Type B pancreatic cell (in vitro differentiated cells): Measurements from ENCODE around the gene ZNF341. TPM values are rescaled to one million over a fixed set of nuclear protein-coding genes. Genes with fewer than 3 reads are reported as not detected.

Experiments
- DNase-seq: peaks from one replicate; pipeline ENCODE4 v3.0.0; 2021; ENCODE audit warnings: mixed read lengths; ENCODE audit not compliant: unreplicated experiment; ENCODE audit errors: extremely low spot score
- H3K27ac Mint-ChIP-seq: 2 replicates; pipeline ENCODE4 v1.8.0; 2021; ENCODE audit warnings: mild to moderate bottlenecking, mixed read lengths
- H3K27me3 Mint-ChIP-seq: 2 replicates; pipeline ENCODE4 v1.8.0; 2021; ENCODE audit warnings: mixed read lengths
- H3K36me3 Mint-ChIP-seq: 2 replicates; pipeline ENCODE4 v1.8.0; 2021; ENCODE audit warnings: mixed read lengths
- H3K4me1 Mint-ChIP-seq: one replicate; pipeline ENCODE4 v1.8.0; 2021; ENCODE audit warnings: mixed read lengths; ENCODE audit not compliant: unreplicated experiment
- H3K4me3 Mint-ChIP-seq: 2 replicates; pipeline ENCODE4 v1.8.0; 2021; ENCODE audit warnings: mild to moderate bottlenecking, mixed read lengths
- H3K9me3 Mint-ChIP-seq: 2 replicates; pipeline ENCODE4 v1.8.0; 2021; ENCODE audit warnings: mixed read lengths
- total RNA-seq: library from RNA; stranded (reverse); gene quantifications from 2 replicates; pipeline ENCODE4 v1.2.1, GENCODE V29; 2021; ENCODE audit warnings: low replicate concordance
- TF ChIP-seq, protein P1 (sequence below): fragments of 200-600 bp; sonication (generic); conservative IDR thresholded peaks from 2 replicates; pipeline ENCODE4 v1.5.0; 2021; ENCODE audit warnings: antibody characterized with exemption, mild to moderate bottlenecking

Gene ZNF341
- total RNA-seq, 1 donor from 2014 or later = 4.6 TPM

- Mint-ChIP-seq H3K27me3 (no peaks in the 10 kb centered on the region), H3K9me3 (peaks cover 6% of the 10 kb centered on the region), H3K4me1 (no peaks in the 10 kb centered on the region), H3K4me3 (no peak overlapping the region), H3K27ac (no peak overlapping the region), H3K36me3 (peaks cover 18% of the 10 kb centered on the region)
- no peak for DNase-seq
- TF ChIP-seq, protein P1, sequence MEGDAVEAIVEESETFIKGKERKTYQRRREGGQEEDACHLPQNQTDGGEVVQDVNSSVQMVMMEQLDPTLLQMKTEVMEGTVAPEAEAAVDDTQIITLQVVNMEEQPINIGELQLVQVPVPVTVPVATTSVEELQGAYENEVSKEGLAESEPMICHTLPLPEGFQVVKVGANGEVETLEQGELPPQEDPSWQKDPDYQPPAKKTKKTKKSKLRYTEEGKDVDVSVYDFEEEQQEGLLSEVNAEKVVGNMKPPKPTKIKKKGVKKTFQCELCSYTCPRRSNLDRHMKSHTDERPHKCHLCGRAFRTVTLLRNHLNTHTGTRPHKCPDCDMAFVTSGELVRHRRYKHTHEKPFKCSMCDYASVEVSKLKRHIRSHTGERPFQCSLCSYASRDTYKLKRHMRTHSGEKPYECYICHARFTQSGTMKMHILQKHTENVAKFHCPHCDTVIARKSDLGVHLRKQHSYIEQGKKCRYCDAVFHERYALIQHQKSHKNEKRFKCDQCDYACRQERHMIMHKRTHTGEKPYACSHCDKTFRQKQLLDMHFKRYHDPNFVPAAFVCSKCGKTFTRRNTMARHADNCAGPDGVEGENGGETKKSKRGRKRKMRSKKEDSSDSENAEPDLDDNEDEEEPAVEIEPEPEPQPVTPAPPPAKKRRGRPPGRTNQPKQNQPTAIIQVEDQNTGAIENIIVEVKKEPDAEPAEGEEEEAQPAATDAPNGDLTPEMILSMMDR = no peak
Observed at GRCh38 chr20:33761698-33762250, 30.0 kb downstream of the ZNF341 start.

DNA sequence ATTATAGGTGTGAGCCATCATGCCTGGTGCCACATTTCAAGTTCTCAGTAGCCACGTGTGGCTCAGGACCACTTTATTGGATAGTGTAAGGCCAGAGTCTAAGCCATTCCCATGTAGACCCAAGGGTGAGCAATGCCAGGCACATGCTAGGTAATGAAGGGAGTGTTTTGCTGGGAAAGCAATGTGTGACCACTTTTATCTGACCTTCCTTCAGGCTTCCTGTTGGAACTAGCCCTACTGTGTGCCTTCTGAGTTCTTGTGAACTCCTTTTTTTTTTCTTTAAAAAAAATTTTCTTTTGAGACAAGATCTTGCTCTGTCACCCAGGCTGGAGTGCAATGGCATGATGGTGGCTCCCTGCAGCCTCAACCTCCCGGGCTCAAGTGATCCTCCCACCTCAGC, 33.3 kb downstream of the ZNF341 start:
- no peaks in the 10 kb centered on the region for H3K9me3 Mint-ChIP-seq

DNA sequence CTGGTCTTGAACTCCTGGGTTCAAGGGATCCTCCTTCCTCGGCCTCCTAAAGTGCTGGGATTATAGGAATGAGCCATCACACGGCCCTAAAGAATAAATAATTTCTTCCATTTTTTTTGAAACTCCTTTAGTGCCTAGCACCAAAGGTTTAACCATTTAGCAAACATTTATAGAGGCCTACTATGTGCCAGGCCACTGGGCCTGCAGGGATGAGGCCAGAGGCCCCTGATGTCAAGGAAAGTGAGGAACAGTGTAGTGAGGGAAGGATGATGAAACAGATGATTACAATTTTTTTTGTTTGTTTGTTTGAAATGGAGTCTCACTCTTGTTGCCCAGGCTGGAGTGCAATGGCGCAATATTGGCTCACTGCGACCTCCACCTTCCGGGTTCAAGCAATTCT, 33.8 kb downstream of the ZNF341 start:
- H3K9me3 Mint-ChIP-seq = no peaks in the 10 kb centered on the region
- H3K4me1 Mint-ChIP-seq = no peaks in the 10 kb centered on the region
- TF ChIP-seq, protein P1 = no peak
- DNase-seq = no peak
- H3K36me3 Mint-ChIP-seq = peaks cover 10% of the 10 kb centered on the region
- no peak overlapping the region for H3K4me3 Mint-ChIP-seq
- H3K27me3 Mint-ChIP-seq = no peaks in the 10 kb centered on the region
- no peak overlapping the region for H3K27ac Mint-ChIP-seq

More for the DNA sequence above, 33.3 kb downstream of the ZNF341 start:
- TF ChIP-seq, protein P1 = no peak
- Mint-ChIP-seq H3K36me3 (peaks cover 10% of the 10 kb centered on the region), H3K4me3 (no peak overlapping the region), H3K4me1 (no peaks in the 10 kb centered on the region), H3K27me3 (no peaks in the 10 kb centered on the region), H3K27ac (no peak overlapping the region)
- DNase-seq = no peak

GRCh38 chr20:33766686-33767085, 34.9 kb downstream of the ZNF341 start:
- Mint-ChIP-seq H3K4me3 (no peak overlapping the region), H3K36me3 (peaks cover 10% of the 10 kb centered on the region), H3K27me3 (no peaks in the 10 kb centered on the region), H3K9me3 (no peaks in the 10 kb centered on the region), H3K27ac (no peak overlapping the region), H3K4me1 (no peaks in the 10 kb centered on the region)
- no peak for DNase-seq
- TF ChIP-seq, protein P1 = no peak

DNA sequence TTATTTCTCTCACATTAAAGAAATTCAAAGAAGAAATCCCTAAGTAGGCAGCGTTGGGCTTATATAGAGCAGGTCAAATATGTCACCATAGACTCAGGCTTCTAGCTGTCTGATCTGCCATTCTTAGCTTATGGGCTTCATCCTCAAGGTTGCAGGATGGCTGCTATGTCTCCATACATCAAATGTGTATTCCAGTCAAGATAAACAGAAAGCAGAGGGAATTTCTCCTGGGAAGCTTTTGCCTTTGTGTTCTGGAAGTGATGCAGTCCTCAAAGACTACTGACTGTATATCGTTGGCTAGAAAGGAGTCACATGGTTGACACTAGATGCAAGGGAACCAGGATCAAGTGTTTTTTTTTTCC, 36.0 kb downstream of the ZNF341 start:
- H3K36me3 Mint-ChIP-seq = peaks cover 10% of the 10 kb centered on the region

More for the DNA sequence above, 36.0 kb downstream of the ZNF341 start:
- TF ChIP-seq, protein P1 = no peak
- Mint-ChIP-seq H3K4me3 (no peak overlapping the region), H3K27ac (no peak overlapping the region), H3K4me1 (no peaks in the 10 kb centered on the region), H3K9me3 (no peaks in the 10 kb centered on the region), H3K27me3 (no peaks in the 10 kb centered on the region)
- DNase-seq = no peak
